Suprapubic skin (tissue), 4 donors: Measurements from ENCODE around the gene SCYGR3.

Experiments used
- CTCF ChIP-seq, 2 donors: fragments of 200-600 bp in 1 of 2; fragments of 450-650 bp in 1 of 2; sonication (generic) in 1 of 2; IDR thresholded peaks; one replicate each; pipeline ENCODE4 v1.5.1; 2016 to 2019; ENCODE audit warnings: antibody characterized with exemption in 2 of 2, mild to moderate bottlenecking in 1 of 2, moderate library complexity in 1 of 2
- EP300 ChIP-seq: sonication (generic); formaldehyde crosslinking; IDR thresholded peaks from one replicate; pipeline ENCODE4 v1.6.1; 2017; ENCODE audit warnings: antibody characterized with exemption
- POLR2A ChIP-seq, 2 donors: fragments of 450-650 bp; IDR thresholded peaks; one replicate each; pipeline ENCODE4 v1.6.1; 2017; ENCODE audit warnings: antibody characterized with exemption in 2 of 2, mild to moderate bottlenecking in 2 of 2, moderate library complexity in 2 of 2
- POLR2AphosphoS5 ChIP-seq, 3 donors: sonication (generic); formaldehyde crosslinking; IDR thresholded peaks; one replicate each; pipeline ENCODE4 v1.6.1; 2017; ENCODE audit warnings: antibody characterized with exemption in 3 of 3

- TF ChIP-seq POLR2AphosphoS5 (IDR thresholded peaks at IDR 0.05) (no peak), CTCF (IDR thresholded peaks at IDR 0.05) (no peak), POLR2A (IDR thresholded peaks at IDR 0.05) (no peak), EP300 (no peak)
Observed at GRCh38 chr2:227607941-227608340, 6.7 kb downstream of the SCYGR3 start.
